T-helper 17 cell (primary cell): Measurements from ENCODE around the gene TMEM54. TPM values are rescaled to one million over a fixed set of nuclear protein-coding genes. Genes with fewer than 3 reads are reported as not detected.

Experiments used
- ATAC-seq: fragments of 150-1000 bp; cut with Tn5 transposase; 2 replicates; pipeline ENCODE4 v1.10.0; 2021; ENCODE audit warnings: mild to moderate bottlenecking, moderate library complexity
- DNase-seq, 3 donors: peaks; one replicate each; pipeline versions ENCODE4 v3.0.0 to v3.0.0-alpha.2; 2020 to 2021
- H3K9me3 ChIP-seq: one replicate; pipeline ENCODE4 v1.7.0; 2013; ENCODE audit warnings: low read length, mild to moderate bottlenecking; ENCODE audit not compliant: control insufficient read depth, poor library complexity, severe bottlenecking
- H3K27ac Mint-ChIP-seq: one replicate; pipeline ENCODE4 v1.8.0; 2022; ENCODE audit warnings: mild to moderate bottlenecking, moderate library complexity, mixed read lengths
- H3K27me3 Mint-ChIP-seq: one replicate; pipeline ENCODE4 v1.8.0; 2022; ENCODE audit warnings: mixed read lengths
- H3K36me3 Mint-ChIP-seq: one replicate; pipeline ENCODE4 v1.8.0; 2022; ENCODE audit warnings: low read depth, mixed read lengths
- H3K4me1 Mint-ChIP-seq: one replicate; pipeline ENCODE4 v1.8.0; 2022; ENCODE audit warnings: mild to moderate bottlenecking, mixed read lengths
- H3K4me3 Mint-ChIP-seq: one replicate; pipeline ENCODE4 v1.8.0; 2022; ENCODE audit warnings: mild to moderate bottlenecking, moderate library complexity, mixed read lengths
- total RNA-seq, 4 donors: library from RNA in 2 of 4; stranded (reverse) in 2 of 4; gene quantifications; one replicate each; pipeline ENCODE4 v1.2.3 and lab custom pipeline; 2022 to 2026

The TMEM54 gene
- total RNA-seq, 2 donors from 2014 or later, result not detected

- no peaks in the 10 kb centered on the region for H3K9me3 ChIP-seq
- DNase-seq, result no peak
- H3K4me3 Mint-ChIP-seq, result no peak overlapping the region
Observed at GRCh38 chr1:32897082-32898049, 3.8 kb downstream of the TMEM54 start.

GRCh38 chr1:32896451-32896850 lies 4.7 kb downstream of the TMEM54 start:
- no peak overlapping the region for H3K27ac Mint-ChIP-seq
- ATAC-seq, result no peak
- H3K4me1 Mint-ChIP-seq, result peaks cover 9% of the 10 kb centered on the region
- no peak for DNase-seq
- peaks cover 65% of the 10 kb centered on the region for H3K27me3 Mint-ChIP-seq
- no peak overlapping the region for H3K4me3 Mint-ChIP-seq
- no peaks in the 10 kb centered on the region for H3K9me3 ChIP-seq
- no peaks in the 10 kb centered on the region for H3K36me3 Mint-ChIP-seq

More at GRCh38 chr1:32897082-32898049, 3.8 kb downstream of the TMEM54 start:
- ATAC-seq, result no peak
- H3K36me3 Mint-ChIP-seq, result peaks cover 2% of the 10 kb centered on the region
- H3K27me3 Mint-ChIP-seq, result peaks cover 65% of the 10 kb centered on the region
- H3K27ac Mint-ChIP-seq, result no peak overlapping the region
- peaks cover 14% of the 10 kb centered on the region for H3K4me1 Mint-ChIP-seq

GRCh38 chr1:32895325-32896215 lies 5.6 kb downstream of the TMEM54 start:
- no peaks in the 10 kb centered on the region for H3K9me3 ChIP-seq
- DNase-seq (no peak), ATAC-seq (no peak)
- H3K27ac Mint-ChIP-seq, result no peak overlapping the region
- no peaks in the 10 kb centered on the region for H3K36me3 Mint-ChIP-seq
- peaks cover 71% of the 10 kb centered on the region for H3K27me3 Mint-ChIP-seq
- peak overlapping the region; percentile 28 for H3K4me3 Mint-ChIP-seq
- peaks cover 7% of the 10 kb centered on the region for H3K4me1 Mint-ChIP-seq

GRCh38 chr1:32894681-32895080 lies 6.5 kb downstream of the TMEM54 start:
- Mint-ChIP-seq H3K4me1 (peaks cover 5% of the 10 kb centered on the region), H3K27me3 (peaks cover 75% of the 10 kb centered on the region), H3K27ac (no peak overlapping the region), H3K4me3 (no peak overlapping the region), H3K36me3 (no peaks in the 10 kb centered on the region)
- H3K9me3 ChIP-seq, result no peaks in the 10 kb centered on the region
- no peak for DNase-seq
- no peak for ATAC-seq

- no peak for DNase-seq
- Mint-ChIP-seq H3K36me3 (peaks cover 2% of the 10 kb centered on the region), H3K27ac (no peak overlapping the region), H3K4me3 (peak overlapping the region; percentile 75), H3K4me1 (peaks cover 5% of the 10 kb centered on the region), H3K27me3 (peaks cover 75% of the 10 kb centered on the region)
- ATAC-seq, result no peak
- no peaks in the 10 kb centered on the region for H3K9me3 ChIP-seq
Observed at GRCh38 chr1:32894019-32894600, 7.1 kb downstream of the TMEM54 start.

GRCh38 chr1:32893198-32894018 lies 7.8 kb downstream of the TMEM54 start:
- Mint-ChIP-seq H3K27me3 (peaks cover 72% of the 10 kb centered on the region), H3K4me1 (peaks cover 5% of the 10 kb centered on the region), H3K27ac (no peak overlapping the region), H3K36me3 (peaks cover 2% of the 10 kb centered on the region), H3K4me3 (peak overlapping the region; percentile 80)
- ATAC-seq, result no peak
- no peaks in the 10 kb centered on the region for H3K9me3 ChIP-seq
- no peak for DNase-seq

GRCh38 chr1:32892368-32893197 lies 8.6 kb downstream of the TMEM54 start:
- DNase-seq (no peak), ATAC-seq (peak; percentile 72)
- H3K4me3 Mint-ChIP-seq, result peak overlapping the region; percentile 80
- no peaks in the 10 kb centered on the region for H3K9me3 ChIP-seq
- no peak overlapping the region for H3K27ac Mint-ChIP-seq
- peaks cover 2% of the 10 kb centered on the region for H3K36me3 Mint-ChIP-seq
- peaks cover 4% of the 10 kb centered on the region for H3K4me1 Mint-ChIP-seq
- H3K27me3 Mint-ChIP-seq, result peaks cover 72% of the 10 kb centered on the region

GRCh38 chr1:32891630-32892029 lies 9.6 kb downstream of the TMEM54 start:
- no peaks in the 10 kb centered on the region for H3K9me3 ChIP-seq
- Mint-ChIP-seq H3K4me3 (no peak overlapping the region), H3K4me1 (peaks cover 2% of the 10 kb centered on the region), H3K27ac (no peak overlapping the region), H3K27me3 (peaks cover 71% of the 10 kb centered on the region), H3K36me3 (peaks cover 3% of the 10 kb centered on the region)
- ATAC-seq (no peak), DNase-seq (no peak)

- Mint-ChIP-seq H3K36me3 (peaks cover 3% of the 10 kb centered on the region), H3K4me1 (peaks cover 2% of the 10 kb centered on the region), H3K27ac (no peak overlapping the region), H3K27me3 (peaks cover 67% of the 10 kb centered on the region), H3K4me3 (peak overlapping the region; percentile 19)
- DNase-seq (no peak), ATAC-seq (no peak)
- H3K9me3 ChIP-seq, result no peaks in the 10 kb centered on the region
Observed at GRCh38 chr1:32891241-32891570, 10.0 kb downstream of the TMEM54 start.

GRCh38 chr1:32890516-32891240 lies 10.5 kb downstream of the TMEM54 start:
- Mint-ChIP-seq H3K4me3 (no peak overlapping the region), H3K27ac (no peak overlapping the region), H3K4me1 (no peaks in the 10 kb centered on the region), H3K36me3 (peaks cover 3% of the 10 kb centered on the region), H3K27me3 (peaks cover 64% of the 10 kb centered on the region)
- ATAC-seq, result no peak
- H3K9me3 ChIP-seq, result no peaks in the 10 kb centered on the region
- no peak for DNase-seq

GRCh38 chr1:32889731-32890278 lies 11.4 kb downstream of the TMEM54 start:
- Mint-ChIP-seq H3K27ac (no peak overlapping the region), H3K4me1 (peaks cover 3% of the 10 kb centered on the region), H3K4me3 (no peak overlapping the region), H3K27me3 (peaks cover 66% of the 10 kb centered on the region), H3K36me3 (peaks cover 3% of the 10 kb centered on the region)
- no peaks in the 10 kb centered on the region for H3K9me3 ChIP-seq
- DNase-seq (no peak), ATAC-seq (no peak)
